Body of pancreas (tissue), 4 donors: Measurements from ENCODE around the gene KRT1. TPM values are rescaled to one million over a fixed set of nuclear protein-coding genes. Genes with fewer than 3 reads are reported as not detected.

Experiments
- ATAC-seq: fragments of 150-250 bp; one replicate; pipeline ENCODE4 v1.9.1; 2016
- DNase-seq, 4 donors: peaks; one replicate each; pipeline ENCODE4 v3.0.0-alpha.2; 2019
- H3K27ac ChIP-seq, 4 donors: fragments of 200-600 bp; sonication (generic); 1 replicate in 3 of 4; 2 replicates in 1 of 4; pipeline versions ENCODE4 v1.5.1 to v1.6.1; 2016 to 2019; ENCODE audit warnings: mild to moderate bottlenecking in 1 of 4, mixed read lengths in 1 of 4, moderate library complexity in 1 of 4
- H3K27me3 ChIP-seq, 2 donors: fragments of 200-600 bp; sonication (generic); one replicate each; pipeline ENCODE4 v1.6.0; 2016; ENCODE audit warnings: mild to moderate bottlenecking in 1 of 2
- H3K36me3 ChIP-seq, 2 donors: fragments of 200-600 bp; sonication (generic); replicated peaks in 1 of 2; 2 replicates each; pipeline ENCODE4 v1.5.1; 2016; ENCODE audit warnings: low read depth in 2 of 2; ENCODE audit not compliant: insufficient read depth in 1 of 2
- H3K4me1 ChIP-seq: fragments of 200-600 bp; sonication (generic); one replicate; pipeline ENCODE4 v1.6.0; 2016
- H3K4me3 ChIP-seq, 2 donors: fragments of 200-600 bp; sonication (generic); 1 replicate in 1 of 2; 2 replicates in 1 of 2; pipeline ENCODE4 v1.5.1; 2016 to 2019
- H3K9me3 ChIP-seq, 3 donors: fragments of 200-600 bp; sonication (generic); 1 replicate in 2 of 3; 2 replicates in 1 of 3; pipeline ENCODE4 v1.5.1; 2016
- CTCF ChIP-seq, 7 experiments: fragments of 450-650 bp in 4 of 7; fragments of 200-600 bp in 3 of 7; sonication (generic) in 3 of 7; IDR thresholded peaks; one replicate each; pipeline ENCODE4 v1.5.1; 2016 to 2019; ENCODE audit warnings: antibody characterized with exemption in 7 of 7
- POLR2A ChIP-seq, 3 donors: fragments of 450-650 bp; IDR thresholded peaks; one replicate each; pipeline ENCODE4 v1.6.1; 2016; ENCODE audit warnings: antibody characterized with exemption in 3 of 3, mild to moderate bottlenecking in 2 of 3
- WGBS, 2 donors: methylation state at CpG; one replicate each; pipeline ENCODE4 v1.1.5; 2017; 5-methylcytosine and 5-hydroxymethylcytosine counted together
- intact Hi-C: fragments of 100-400 bp; cut with DNase I; formaldehyde crosslinking; loops from one replicate; pipeline ENCODE4 v1.15.1; 2023
- total RNA-seq, 2 donors: library from RNA; depleted of rRNA; stranded (reverse); fragments of >200 nt; gene quantifications; one replicate each; pipeline ENCODE4 v1.1.0, GENCODE V29; 2016

The KRT1 gene
- total RNA-seq, 2 donors from 2014 or later: not detected

- no peak for ATAC-seq
- intact Hi-C loops: no loop called here
- Histone ChIP-seq H3K9me3 (no peaks in the 10 kb centered on the region), H3K4me3 (no peak overlapping the region), H3K36me3 (no peaks in the 10 kb centered on the region), H3K27me3 (no peaks in the 10 kb centered on the region), H3K4me1 (no peaks in the 10 kb centered on the region), H3K27ac (no peak overlapping the region)
- TF ChIP-seq CTCF (IDR thresholded peaks at IDR 0.05): no peak
- no peak for TF ChIP-seq POLR2A (IDR thresholded peaks at IDR 0.05)
- DNase-seq: no peak
- WGBS, 2 donors: 79 to 94% methylated on average over 1 to 2 of the region's 2 CpGs
Observed at GRCh38 chr12:52628841-52629240, 51.4 kb downstream of the KRT1 start.

- DNase-seq (no peak), ATAC-seq (no peak)
- Histone ChIP-seq H3K36me3 (no peaks in the 10 kb centered on the region), H3K9me3 (no peaks in the 10 kb centered on the region), H3K27ac (no peak overlapping the region), H3K4me3 (no peak overlapping the region), H3K4me1 (no peaks in the 10 kb centered on the region), H3K27me3 (no peaks in the 10 kb centered on the region)
- TF ChIP-seq CTCF (IDR thresholded peaks at IDR 0.05): no peak
- TF ChIP-seq POLR2A (IDR thresholded peaks at IDR 0.05): no peak
- 59 to 79% methylated on average over 4 of the region's 4 CpGs for WGBS, 2 donors
- intact Hi-C loops: no loop called here
Observed at GRCh38 chr12:52628111-52628507, 52.1 kb downstream of the KRT1 start.

- Histone ChIP-seq H3K9me3 (no peaks in the 10 kb centered on the region), H3K4me3 (no peak overlapping the region), H3K36me3 (no peaks in the 10 kb centered on the region), H3K4me1 (no peaks in the 10 kb centered on the region), H3K27me3 (no peaks in the 10 kb centered on the region), H3K27ac (no peak overlapping the region)
- no peak for ATAC-seq
- TF ChIP-seq POLR2A (IDR thresholded peaks at IDR 0.05) (no peak), CTCF (IDR thresholded peaks at IDR 0.05) (no peak)
- intact Hi-C loops: no loop called here
- 45 to 47% methylated on average over 1 to 2 of the region's 2 CpGs for WGBS, 2 donors
- no peak for DNase-seq
Observed at GRCh38 chr12:52627395-52628110, 52.7 kb downstream of the KRT1 start.

Other genes with a start within 250 kb of the KRT1 start
- gene KRT75, start 246.0 kb downstream of the KRT1 start, total RNA-seq: not detected
- gene KRT6B, start 228.3 kb downstream of the KRT1 start, total RNA-seq: not detected
- not detected for gene KRT6C, start 206.6 kb downstream of the KRT1 start, total RNA-seq
- not detected for gene KRT6A, start 187.2 kb downstream of the KRT1 start, total RNA-seq
- gene KRT5, start 160.0 kb downstream of the KRT1 start, total RNA-seq: 1 to 10 TPM in 1 of 2 donors, under 1 TPM in 1; 0.52 to 2.0 TPM
- not detected for gene KRT71, start 127.3 kb downstream of the KRT1 start, total RNA-seq
- gene KRT74, start 106.6 kb downstream of the KRT1 start, total RNA-seq: not detected
- gene KRT72, start 78.9 kb downstream of the KRT1 start, total RNA-seq: not detected
- gene KRT73, start 61.8 kb downstream of the KRT1 start, total RNA-seq: 1 to 10 TPM in 1 of 2 donors, not detected in 1; 1.3 TPM
- not detected for gene KRT2, start 28.2 kb downstream of the KRT1 start, total RNA-seq
- not detected for gene KRT77, start 23.1 kb upstream of the KRT1 start, total RNA-seq
- not detected for gene KRT76, start 96.9 kb upstream of the KRT1 start, total RNA-seq
- not detected for gene KRT3, start 115.7 kb upstream of the KRT1 start, total RNA-seq
- under 1 TPM in 1 of 2 donors, not detected in 1; 0.52 TPM for gene KRT4, start 133.7 kb upstream of the KRT1 start, total RNA-seq
- gene KRT79, start 153.9 kb upstream of the KRT1 start, total RNA-seq: not detected
- not detected for gene KRT78, start 168.6 kb upstream of the KRT1 start, total RNA-seq
- gene KRT8, start 224.7 kb upstream of the KRT1 start, total RNA-seq: 100 to 1,000 TPM; 394 to 455 TPM